ENCODE data around the gene ELOVL6.
A peak's percentile ranks its signal among the peaks of the same experiment; 100 is the strongest.

The ELOVL6 gene

DNA sequence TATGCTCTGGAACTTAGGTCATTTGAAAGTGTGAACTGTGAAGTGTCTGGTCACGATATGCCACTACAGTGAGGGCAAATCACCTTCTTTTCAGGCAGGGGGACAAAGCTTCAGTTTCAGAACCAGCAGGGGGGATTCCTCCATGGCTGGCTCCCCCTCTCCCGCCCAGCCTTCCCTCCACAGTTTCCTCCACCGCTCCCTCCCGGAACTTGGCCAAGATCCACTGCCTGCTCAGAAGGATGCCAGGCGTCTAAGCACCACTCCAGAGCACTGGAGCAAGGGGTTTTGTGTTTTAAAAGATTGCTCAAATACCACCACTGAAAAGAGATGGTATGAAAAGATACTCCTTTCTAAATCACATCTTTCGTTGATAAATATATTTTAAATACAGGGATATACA is 126.9 kb downstream of the ELOVL6 start:
- no peak overlapping the region for H3K4me3 ChIP-seq (ENCODE audit: low read depth, low read length)
- DNase-seq (ENCODE audit: low read depth) = no peak
- TF ChIP-seq, protein P1, sequence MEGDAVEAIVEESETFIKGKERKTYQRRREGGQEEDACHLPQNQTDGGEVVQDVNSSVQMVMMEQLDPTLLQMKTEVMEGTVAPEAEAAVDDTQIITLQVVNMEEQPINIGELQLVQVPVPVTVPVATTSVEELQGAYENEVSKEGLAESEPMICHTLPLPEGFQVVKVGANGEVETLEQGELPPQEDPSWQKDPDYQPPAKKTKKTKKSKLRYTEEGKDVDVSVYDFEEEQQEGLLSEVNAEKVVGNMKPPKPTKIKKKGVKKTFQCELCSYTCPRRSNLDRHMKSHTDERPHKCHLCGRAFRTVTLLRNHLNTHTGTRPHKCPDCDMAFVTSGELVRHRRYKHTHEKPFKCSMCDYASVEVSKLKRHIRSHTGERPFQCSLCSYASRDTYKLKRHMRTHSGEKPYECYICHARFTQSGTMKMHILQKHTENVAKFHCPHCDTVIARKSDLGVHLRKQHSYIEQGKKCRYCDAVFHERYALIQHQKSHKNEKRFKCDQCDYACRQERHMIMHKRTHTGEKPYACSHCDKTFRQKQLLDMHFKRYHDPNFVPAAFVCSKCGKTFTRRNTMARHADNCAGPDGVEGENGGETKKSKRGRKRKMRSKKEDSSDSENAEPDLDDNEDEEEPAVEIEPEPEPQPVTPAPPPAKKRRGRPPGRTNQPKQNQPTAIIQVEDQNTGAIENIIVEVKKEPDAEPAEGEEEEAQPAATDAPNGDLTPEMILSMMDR (IDR thresholded peaks at IDR 0.05; ENCODE audit: low read depth, low read length, missing control alignments) = no peak

DNA sequence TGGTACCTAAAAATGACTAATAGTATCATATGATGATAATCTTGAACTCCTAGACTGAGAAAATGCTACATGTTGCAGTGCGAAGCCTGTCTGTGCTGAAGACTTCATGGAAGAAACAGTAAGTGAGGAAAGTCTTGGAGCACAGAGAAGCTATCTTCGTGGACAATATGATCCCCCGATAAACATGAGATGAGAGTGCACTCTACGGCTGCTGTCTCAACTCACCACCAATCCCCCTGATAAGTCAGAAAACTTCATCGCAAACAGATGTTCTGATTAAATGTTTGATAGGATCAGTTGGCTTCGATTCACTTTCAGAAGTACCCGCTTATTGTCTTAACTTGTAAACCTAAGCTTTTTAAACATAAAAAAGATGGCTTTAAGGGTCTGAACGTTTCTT is 130.2 kb downstream of the ELOVL6 start:
- TF ChIP-seq, protein P1 (IDR thresholded peaks at IDR 0.05; ENCODE audit: low read depth, low read length, missing control alignments) = no peak
- H3K4me3 ChIP-seq (ENCODE audit: low read depth, low read length) = no peak overlapping the region
- no peak for DNase-seq (ENCODE audit: low read depth)

DNA sequence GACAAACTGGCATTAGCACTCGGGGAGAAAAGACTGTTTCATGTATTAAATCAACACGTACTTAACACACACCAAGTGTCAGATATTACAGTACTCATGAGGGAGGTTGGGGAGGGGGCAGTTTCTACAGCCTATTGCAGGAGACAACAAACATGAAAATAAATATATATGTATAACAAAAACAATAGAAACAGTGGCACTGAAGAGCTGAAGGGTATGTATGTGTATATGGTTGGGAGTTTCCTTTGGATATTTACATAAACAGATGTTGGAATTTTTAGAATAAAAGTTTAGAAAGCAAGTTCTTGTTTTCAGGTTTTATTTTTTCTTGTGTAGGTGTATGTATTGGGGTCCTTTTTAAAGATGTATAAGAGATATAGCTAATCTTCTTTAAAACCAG is 133.5 kb downstream of the ELOVL6 start:
- DNase-seq (ENCODE audit: low read depth) = no peak
- H3K4me3 ChIP-seq (ENCODE audit: low read depth, low read length) = no peak overlapping the region
- TF ChIP-seq, protein P1 (IDR thresholded peaks at IDR 0.05; ENCODE audit: low read depth, low read length, missing control alignments) = no peak

DNA sequence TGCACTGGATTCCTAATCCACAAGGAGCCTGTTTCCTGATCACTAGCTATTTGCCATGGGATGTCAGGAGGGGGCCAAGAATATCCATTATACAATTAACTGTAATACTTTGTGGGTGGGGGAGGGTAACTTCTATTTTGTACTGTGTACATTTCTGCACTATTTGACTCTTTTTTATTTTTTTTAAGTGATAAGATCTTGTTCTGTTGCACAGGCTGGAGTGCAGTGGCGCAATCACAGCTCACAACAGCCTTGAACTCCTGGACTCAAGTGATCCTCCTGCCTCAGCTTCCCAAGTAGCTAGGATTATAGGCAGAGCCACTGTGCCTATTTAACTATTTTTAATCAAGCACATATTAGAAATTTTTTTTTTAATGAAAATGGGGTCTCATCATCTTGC is 134.1 kb downstream of the ELOVL6 start:
- DNase-seq (ENCODE audit: low read depth) = no peak
- TF ChIP-seq, protein P1 (IDR thresholded peaks at IDR 0.05; ENCODE audit: low read depth, low read length, missing control alignments) = no peak
- H3K4me3 ChIP-seq (ENCODE audit: low read depth, low read length) = no peak overlapping the region

DNA sequence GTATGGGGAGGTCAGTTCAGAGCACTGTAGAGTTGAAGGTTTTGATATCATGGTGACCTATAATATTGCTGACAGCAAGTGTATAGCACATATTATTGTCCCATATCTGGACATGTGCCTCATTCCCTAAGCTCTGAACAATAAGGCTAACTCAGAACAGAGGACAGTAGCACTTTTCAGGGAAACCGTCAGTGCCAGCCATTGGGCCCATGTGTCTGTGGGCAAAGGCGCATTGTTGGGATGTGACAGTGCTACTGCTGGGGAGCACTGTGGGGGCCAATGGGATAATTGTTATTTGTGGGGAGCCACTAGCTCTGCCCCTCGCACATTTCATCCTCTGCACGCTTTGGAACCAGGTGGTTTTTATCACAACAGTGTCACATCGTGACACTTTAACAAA is 136.2 kb downstream of the ELOVL6 start:
- no peak overlapping the region for H3K4me3 ChIP-seq (ENCODE audit: low read depth, low read length)
- TF ChIP-seq, protein P1 (IDR thresholded peaks at IDR 0.05; ENCODE audit: low read depth, low read length, missing control alignments) = no peak
- DNase-seq (ENCODE audit: low read depth) = no peak

DNA sequence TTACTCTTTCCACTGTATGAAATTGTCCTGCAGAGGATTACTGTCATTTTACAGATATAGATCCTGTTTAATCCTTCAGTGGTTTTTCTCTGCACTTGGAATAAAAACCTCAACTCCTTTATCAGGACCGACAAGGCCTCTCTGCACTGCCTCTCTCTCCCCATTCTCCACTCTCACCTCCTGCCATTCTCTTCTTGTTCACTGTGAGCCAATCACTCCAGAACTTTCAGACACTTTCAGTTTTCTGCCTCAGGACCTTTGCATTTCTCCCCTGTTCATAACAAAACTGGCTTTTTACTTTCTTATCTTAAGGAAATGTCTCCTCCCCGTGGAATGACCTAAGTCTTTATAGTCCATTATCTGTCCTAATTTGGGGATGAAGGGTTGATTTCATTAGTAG is 137.3 kb downstream of the ELOVL6 start:
- DNase-seq (ENCODE audit: low read depth) = no peak
- H3K4me3 ChIP-seq (ENCODE audit: low read depth, low read length) = no peak overlapping the region
- TF ChIP-seq, protein P1 (IDR thresholded peaks at IDR 0.05; ENCODE audit: low read depth, low read length, missing control alignments) = no peak

DNA sequence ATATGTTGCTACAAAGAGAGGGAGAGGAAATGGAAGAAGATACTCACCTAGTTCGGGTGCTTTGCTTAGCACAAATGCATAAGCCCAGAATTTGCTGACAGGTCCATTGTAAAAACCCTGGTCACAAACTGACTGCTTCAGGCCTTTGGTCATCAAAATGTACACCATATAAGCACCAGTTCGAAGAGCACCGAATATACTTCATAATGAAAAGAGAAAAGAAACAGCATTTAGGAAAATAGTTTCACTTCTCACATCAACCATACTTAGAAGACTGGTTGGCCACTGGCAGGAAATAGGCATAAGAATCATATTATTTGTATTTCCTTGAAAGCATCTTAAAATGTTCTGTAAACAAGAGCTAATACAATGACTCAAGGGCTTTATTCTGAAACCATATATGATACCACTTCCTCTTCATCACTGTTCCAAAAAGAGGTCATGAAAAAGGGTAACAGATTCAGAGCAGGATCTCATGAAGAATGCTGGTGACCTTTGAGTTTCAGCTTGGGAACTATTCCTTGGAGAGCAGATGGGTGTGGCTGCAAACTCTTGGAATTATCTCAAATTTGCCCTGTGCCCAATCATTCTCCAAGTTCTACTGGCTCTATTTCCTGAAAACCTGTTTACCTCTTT is 138.7 kb downstream of the ELOVL6 start:
- peak; percentile 44 for DNase-seq (ENCODE audit: low read depth)
- TF ChIP-seq, protein P1 (IDR thresholded peaks at IDR 0.05; ENCODE audit: low read depth, low read length, missing control alignments) = no peak
- H3K4me3 ChIP-seq (ENCODE audit: low read depth, low read length) = no peak overlapping the region

Measured in GM12864 (cell line).